Choroid plexus epithelial cell (primary cell): ENCODE data around the gene SLIT1.

Experiments used
- DNase-seq: peaks from one replicate; pipeline ENCODE4 v3.0.0-alpha.2; 2010; ENCODE audit warnings: low read depth
- H3K4me3 ChIP-seq: 2 replicates; pipeline ENCODE4 v1.5.1; 2011; ENCODE audit warnings: low read depth, mild to moderate bottlenecking, control low read depth, low read length, moderate library complexity
- CTCF ChIP-seq: conservative IDR thresholded peaks from 2 replicates; pipeline ENCODE4 v1.5.1; 2011; ENCODE audit warnings: low read depth, mild to moderate bottlenecking, control low read depth, inconsistent platforms, low read length, moderate library complexity

The SLIT1 gene

DNA sequence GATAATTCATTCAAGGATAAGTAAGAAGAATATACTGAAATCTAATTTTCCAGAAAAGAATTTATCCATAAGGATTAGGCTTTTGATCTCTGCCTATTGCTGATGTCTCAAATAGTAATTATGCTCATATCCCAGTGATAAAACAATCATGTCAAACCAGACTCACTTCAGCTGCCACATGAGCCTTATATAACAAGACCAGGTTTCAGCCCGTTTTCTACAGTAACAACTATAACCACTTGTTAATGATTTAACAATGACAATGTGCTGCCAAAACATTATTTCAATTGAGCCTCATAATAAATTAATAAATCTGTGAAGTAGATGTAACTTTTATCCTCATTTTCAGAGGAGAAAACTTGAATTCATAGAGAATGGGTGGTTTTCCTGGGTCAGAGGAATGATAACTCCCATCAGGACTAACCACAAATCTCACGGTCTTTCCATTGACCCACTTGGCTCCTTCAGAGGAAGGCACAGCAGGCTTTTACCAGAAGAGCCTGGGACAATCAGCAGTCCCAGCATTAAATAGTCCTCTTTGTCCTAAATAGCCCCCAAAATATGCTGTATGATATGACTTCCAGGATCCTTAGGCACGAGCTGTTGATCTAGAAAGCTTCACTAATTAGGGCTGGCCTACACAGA lies 42.5 kb upstream of the SLIT1 start:
- no peak for TF ChIP-seq CTCF
- H3K4me3 ChIP-seq, result no peak overlapping the region
- DNase-seq, result no peak

GRCh38 chr10:97226398-97226797 lies 40.6 kb upstream of the SLIT1 start:
- TF ChIP-seq CTCF, result no peak
- DNase-seq, result no peak
- no peak overlapping the region for H3K4me3 ChIP-seq

DNA sequence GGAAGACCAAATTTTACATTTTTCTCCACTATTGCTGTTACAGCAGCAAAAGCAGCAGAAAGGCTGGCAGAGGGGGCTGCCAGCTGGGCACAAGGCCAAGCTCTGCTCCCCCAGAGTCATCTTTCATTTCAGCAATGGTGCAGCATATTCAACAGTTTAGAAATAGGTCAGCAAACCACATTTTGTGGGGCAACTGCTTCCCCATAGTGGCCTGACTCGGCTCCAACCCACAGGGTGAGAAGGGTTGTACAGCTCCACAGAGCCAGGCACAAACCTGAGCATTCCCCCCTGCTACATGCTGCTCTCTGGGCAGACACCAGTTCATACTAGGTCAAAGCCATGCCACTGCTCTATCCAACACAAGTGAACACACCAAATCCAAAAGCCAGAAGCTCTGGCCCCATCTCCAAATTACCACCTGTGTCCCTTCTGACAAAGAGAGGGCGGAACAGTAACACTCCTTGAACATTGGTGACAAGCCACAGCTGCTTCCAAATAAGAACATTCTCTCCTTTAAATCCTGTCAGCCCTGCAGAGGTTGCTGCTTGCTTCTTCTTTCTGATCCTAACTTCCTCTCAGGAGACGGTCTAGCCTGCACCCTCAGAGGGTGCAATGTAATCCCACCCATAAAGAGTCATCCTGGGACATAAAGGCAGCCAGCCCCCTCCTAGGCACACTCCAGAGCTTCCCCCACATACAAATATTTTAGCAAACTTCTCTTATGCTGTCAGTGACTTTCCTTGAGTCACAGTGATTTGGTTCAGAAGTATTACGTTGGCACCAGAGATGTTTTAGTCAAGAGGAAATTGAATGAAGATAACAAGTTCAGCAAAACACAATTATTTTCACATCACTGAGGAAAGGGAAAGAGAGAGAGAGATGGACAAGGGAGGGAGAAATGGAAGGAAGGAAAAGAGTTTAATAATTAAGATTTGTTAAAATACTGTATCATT lies 39.0 kb upstream of the SLIT1 start:
- no peak for DNase-seq
- no peak for TF ChIP-seq CTCF
- no peak overlapping the region for H3K4me3 ChIP-seq

DNA sequence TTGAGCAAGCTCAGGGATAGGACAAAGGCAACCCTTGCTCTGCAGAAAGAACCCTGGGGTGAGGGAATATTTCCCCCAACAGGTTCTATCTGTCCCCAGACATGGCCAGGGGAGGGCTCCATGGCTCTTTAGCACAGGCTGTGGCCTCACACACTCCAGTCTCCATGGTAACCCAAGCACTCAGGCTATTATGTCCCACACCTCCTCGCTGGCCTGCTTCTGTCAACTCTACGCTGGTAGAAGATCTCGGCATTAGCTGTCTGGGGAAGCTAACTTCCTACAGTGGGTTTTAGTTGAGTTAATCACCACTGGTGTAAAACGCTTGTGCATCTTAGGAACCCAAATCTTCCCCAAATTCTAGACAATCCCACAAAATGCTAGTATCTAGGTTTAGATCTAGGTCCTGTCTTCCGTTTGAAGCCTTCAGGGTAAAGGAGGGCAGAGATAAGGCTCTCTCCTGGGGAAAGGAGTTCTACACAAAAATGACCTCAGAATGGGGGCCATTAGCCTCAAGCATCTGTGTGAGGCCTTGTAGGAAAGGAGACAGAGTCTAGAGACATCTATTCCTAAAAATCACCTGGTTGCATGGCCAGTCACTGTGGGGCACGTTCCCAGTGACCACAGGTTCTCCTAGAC lies 36.7 kb upstream of the SLIT1 start:
- no peak for DNase-seq
- TF ChIP-seq CTCF, result no peak
- H3K4me3 ChIP-seq, result no peak overlapping the region

GRCh38 chr10:97220355-97220754 lies 34.6 kb upstream of the SLIT1 start:
- no peak for TF ChIP-seq CTCF
- no peak for DNase-seq
- no peak overlapping the region for H3K4me3 ChIP-seq

- DNase-seq, result no peak
Measured at GRCh38 chr10:97217299-97217698, 31.5 kb upstream of the SLIT1 start.

More at GRCh38 chr10:97217299-97217698, 31.5 kb upstream of the SLIT1 start:
- no peak overlapping the region for H3K4me3 ChIP-seq
- TF ChIP-seq CTCF, result no peak
